WTC11 (cell line): ENCODE data around the gene ADSL.

Experiments
- CREB1 ChIP-seq: sonication (generic); formaldehyde crosslinking; IDR thresholded peaks from 2 replicates; pipeline ENCODE4 v1.8.0; 2023; ENCODE audit warnings: mild to moderate bottlenecking, missing genetic modification reagents
- CTCF ChIP-seq: fragments of 200-600 bp; IDR thresholded peaks from 2 replicates; pipeline ENCODE4 v1.8.0; 2022; ENCODE audit warnings: antibody characterized with exemption
- NR1H2 ChIP-seq: sonication (generic); formaldehyde crosslinking; IDR thresholded peaks from 2 replicates; pipeline ENCODE4 v1.9.0; 2021; ENCODE audit warnings: mild to moderate bottlenecking, moderate library complexity, missing genetic modification reagents
- TP53 ChIP-seq: sonication (generic); formaldehyde crosslinking; IDR thresholded peaks from 2 replicates; pipeline ENCODE4 v1.8.1; 2023; ENCODE audit warnings: mild to moderate bottlenecking, missing genetic modification reagents
- USF2 ChIP-seq: sonication (generic); formaldehyde crosslinking; IDR thresholded peaks from 2 replicates; pipeline ENCODE4 v1.8.1; 2023; ENCODE audit warnings: mild to moderate bottlenecking, missing genetic modification reagents, moderate library complexity
- ZBTB43 ChIP-seq: sonication (generic); formaldehyde crosslinking; IDR thresholded peaks from 2 replicates; pipeline ENCODE4 v1.8.1; 2023; ENCODE audit warnings: mild to moderate bottlenecking, missing genetic modification reagents
- ZNF416 ChIP-seq: fragments of 250-450 bp; sonication (Bioruptor Pico); IDR thresholded peaks from 2 replicates; pipeline ENCODE4 v1.9.0; 2021; ENCODE audit warnings: mild to moderate bottlenecking, inconsistent platforms

- TF ChIP-seq ZNF416 (CRISPR knock-in tag): no peak
- TF ChIP-seq CTCF: no peak
- TF ChIP-seq TP53: no peak
- no peak for TF ChIP-seq NR1H2 (CRISPR knock-in tag)
- TF ChIP-seq ZBTB43: no peak
- TF ChIP-seq CREB1 (CRISPR knock-in tag): no peak
- TF ChIP-seq USF2: no peak
Observed at GRCh38 chr22:40363059-40363458, 16.8 kb downstream of the ADSL start.
